GM19240 (cell line): ENCODE data around the gene COX6A1.

Experiments used
- DNase-seq: peaks from one replicate; pipeline ENCODE4 v3.0.0; 2011; ENCODE audit warnings: low spot score; ENCODE audit not compliant: insufficient read length

The COX6A1 gene

GRCh38 chr12:120437735-120438494, at the start of gene COX6A1:
Gene COX6A1, plus strand, starts transcription at chr12:120438113. Its CDS starts 14 bp downstream, at chr12:120438127.
- peak; percentile 97 for DNase-seq

- DNase-seq = no peak
Measured at GRCh38 chr12:120388691-120389481, 49.0 kb upstream of the COX6A1 start.

- no peak for DNase-seq
Measured at GRCh38 chr12:120390540-120391120, 47.3 kb upstream of the COX6A1 start.

GRCh38 chr12:120394483-120395367, 43.2 kb upstream of the COX6A1 start:
- no peak for DNase-seq

- no peak for DNase-seq
Measured at GRCh38 chr12:120397824-120398540, 39.9 kb upstream of the COX6A1 start.

GRCh38 chr12:120399531-120399930, 38.4 kb upstream of the COX6A1 start:
- DNase-seq = no peak

- no peak for DNase-seq
Measured at GRCh38 chr12:120402217-120402616, 35.7 kb upstream of the COX6A1 start.

- no peak for DNase-seq
Measured at GRCh38 chr12:120403869-120404268, 34.0 kb upstream of the COX6A1 start.

GRCh38 chr12:120404271-120404670, 33.6 kb upstream of the COX6A1 start:
- DNase-seq = no peak

GRCh38 chr12:120406069-120406468, 31.8 kb upstream of the COX6A1 start:
- no peak for DNase-seq

GRCh38 chr12:120406553-120406952, 31.4 kb upstream of the COX6A1 start:
- DNase-seq = no peak

- DNase-seq = no peak
Measured at GRCh38 chr12:120408771-120409170, 29.1 kb upstream of the COX6A1 start.

- no peak for DNase-seq
Measured at GRCh38 chr12:120412421-120412820, 25.5 kb upstream of the COX6A1 start.

- DNase-seq = no peak
Measured at GRCh38 chr12:120413901-120414695, 23.8 kb upstream of the COX6A1 start.

- no peak for DNase-seq
Measured at GRCh38 chr12:120416490-120417216, 21.3 kb upstream of the COX6A1 start.

GRCh38 chr12:120417917-120418580, 19.9 kb upstream of the COX6A1 start:
- DNase-seq = no peak

- DNase-seq = no peak
Measured at GRCh38 chr12:120421701-120422100, 16.2 kb upstream of the COX6A1 start.

- DNase-seq = no peak
Measured at GRCh38 chr12:120422892-120423456, 14.9 kb upstream of the COX6A1 start.
